Testis (tissue), 3 donors: ENCODE data around the gene NUMBL. TPM values are rescaled to one million over a fixed set of nuclear protein-coding genes. Genes with fewer than 3 reads are reported as not detected.

Experiments
- DNase-seq: peaks from one replicate; pipeline ENCODE4 v3.0.0-alpha.2; 2019
- H3K27ac ChIP-seq, 2 donors: fragments of 200-600 bp; sonication (generic); one replicate each; pipeline ENCODE4 v1.5.1; 2019
- H3K27me3 ChIP-seq: fragments of 200-600 bp; sonication (generic); one replicate; pipeline ENCODE4 v1.5.1; 2019
- H3K36me3 ChIP-seq: fragments of 200-600 bp; sonication (generic); one replicate; pipeline ENCODE4 v1.5.1; 2017; ENCODE audit warnings: low read depth; ENCODE audit errors: missing control alignments
- H3K4me1 ChIP-seq: fragments of 200-600 bp; sonication (generic); one replicate; pipeline ENCODE4 v1.5.1; 2019
- H3K4me3 ChIP-seq, 2 donors: fragments of 200-600 bp; sonication (generic); one replicate each; pipeline ENCODE4 v1.5.1; 2017 to 2019
- H3K9me3 ChIP-seq: fragments of 200-600 bp; sonication (generic); one replicate; pipeline ENCODE4 v1.5.1; 2017
- CTCF ChIP-seq, 3 experiments: fragments of 450-650 bp in 2 of 3; fragments of 200-600 bp in 1 of 3; sonication (generic) in 1 of 3; IDR thresholded peaks; one replicate each; pipeline ENCODE4 v1.5.1; 2016 to 2019; ENCODE audit warnings: antibody characterized with exemption in 3 of 3, mild to moderate bottlenecking in 2 of 3, moderate library complexity in 1 of 3
- POLR2A ChIP-seq: fragments of 450-650 bp; IDR thresholded peaks from one replicate; pipeline ENCODE4 v1.6.1; 2017; ENCODE audit warnings: antibody characterized with exemption, mild to moderate bottlenecking, moderate library complexity
- WGBS, 2 donors: methylation state at CpG; one replicate each; pipeline ENCODE4 v1.1.5; 2018; 5-methylcytosine and 5-hydroxymethylcytosine counted together
- intact Hi-C: fragments of 100-400 bp; cut with DNase I; formaldehyde crosslinking; loops from one replicate; pipeline ENCODE4 v1.15.1; 2023; ENCODE audit warnings: low total_unique reads
- polyA plus RNA-seq: library from polyadenylated mRNA; stranded (reverse); fragments of 350-450 nt; fragmentation: Illumina TruSeq; extraction: RNeasy Lipid Tissue Mini Kit (QIAGEN cat#74804); gene quantifications from one replicate; pipeline ENCODE4 v1.2.3, GENCODE V29; 2014; ENCODE audit warnings: low read depth, low replicate concordance; ENCODE audit not compliant: insufficient read depth
- total RNA-seq, 2 donors: library from RNA; depleted of rRNA; stranded (reverse); fragments of >200 nt; gene quantifications; one replicate each; pipeline ENCODE4 v1.2.3, GENCODE V29; 2016

NUMBL gene
- total and polyA plus RNA-seq, 3 donors from 2014 or later: 19.9 to 52.1 (median 42.7) TPM

GRCh38 chr19:40620161-40620485, 70.3 kb downstream of the NUMBL start:
- intact Hi-C loops: no loop called here
- DNase-seq: no peak
- TF ChIP-seq POLR2A (no peak), CTCF (IDR thresholded peaks at IDR 0.05) (no peak)
- no peaks in the 10 kb centered on the region for H3K9me3 ChIP-seq
- no peak overlapping the region for H3K4me3 ChIP-seq
- no peak overlapping the region for H3K27ac ChIP-seq
- H3K27me3 ChIP-seq: no peaks in the 10 kb centered on the region
- H3K36me3 ChIP-seq: no peaks in the 10 kb centered on the region
- no peaks in the 10 kb centered on the region for H3K4me1 ChIP-seq
- 86 to 94% methylated on average over 8 of the region's 8 CpGs for WGBS, 2 donors

- no peak for DNase-seq
- no peaks in the 10 kb centered on the region for H3K27me3 ChIP-seq
- H3K9me3 ChIP-seq: no peaks in the 10 kb centered on the region
- intact Hi-C loops: no loop called here
- H3K4me3 ChIP-seq: no peak overlapping the region
- TF ChIP-seq CTCF (IDR thresholded peaks at IDR 0.05) (no peak), POLR2A (no peak)
- H3K36me3 ChIP-seq: no peaks in the 10 kb centered on the region
- H3K27ac ChIP-seq: no peak overlapping the region
- peaks cover 2% of the 10 kb centered on the region for H3K4me1 ChIP-seq
- 56 to 68% methylated on average over 11 of the region's 11 CpGs for WGBS, 2 donors
These were observed 70.9 kb downstream of the NUMBL start for GRCh38 chr19:40619333-40620160.

- peaks cover 12% of the 10 kb centered on the region for H3K4me1 ChIP-seq
- no peak overlapping the region for H3K4me3 ChIP-seq
- 78 to 82% methylated on average over 4 of the region's 4 CpGs for WGBS, 2 donors
- intact Hi-C loops: no loop called here
- TF ChIP-seq POLR2A (no peak), CTCF (IDR thresholded peaks at IDR 0.05) (no peak)
- no peaks in the 10 kb centered on the region for H3K36me3 ChIP-seq
- H3K27me3 ChIP-seq: no peaks in the 10 kb centered on the region
- DNase-seq: no peak
- no peaks in the 10 kb centered on the region for H3K9me3 ChIP-seq
- no peak overlapping the region for H3K27ac ChIP-seq
These were observed 72.5 kb downstream of the NUMBL start for GRCh38 chr19:40617961-40618360.

- Histone ChIP-seq H3K27me3 (no peaks in the 10 kb centered on the region), H3K4me1 (peaks cover 12% of the 10 kb centered on the region), H3K27ac (no peak overlapping the region), H3K36me3 (no peaks in the 10 kb centered on the region), H3K9me3 (no peaks in the 10 kb centered on the region), H3K4me3 (no peak overlapping the region)
- WGBS, 2 donors: 94 to 96% methylated on average over 4 to 17 of the region's 17 CpGs
- TF ChIP-seq POLR2A (no peak), CTCF (IDR thresholded peaks at IDR 0.05) (no peak)
- intact Hi-C loops: no loop called here
- no peak for DNase-seq
These were observed 73.5 kb downstream of the NUMBL start for GRCh38 chr19:40616941-40617340.

GRCh38 chr19:40616178-40616577, 74.3 kb downstream of the NUMBL start:
- Histone ChIP-seq H3K27me3 (no peaks in the 10 kb centered on the region), H3K4me3 (no peak overlapping the region), H3K36me3 (no peaks in the 10 kb centered on the region), H3K9me3 (no peaks in the 10 kb centered on the region), H3K27ac (no peak overlapping the region), H3K4me1 (peaks cover 12% of the 10 kb centered on the region)
- WGBS, 2 donors: 84 to 87% methylated on average over 5 of the region's 5 CpGs
- no peak for DNase-seq
- intact Hi-C loops: no loop called here
- TF ChIP-seq POLR2A (no peak), CTCF (IDR thresholded peaks at IDR 0.05) (no peak)
